Suppressor macrophage treated with lipopolysaccharide for 4 hours (primary cell): ENCODE results near the gene KHDRBS1.
"Not testable (repeated sequence)": the region's sequence is repeated elsewhere in the genome, so short reads cannot be mapped to it uniquely, and the experiment has no call there.

Experiments
- DNase-seq: peaks from one replicate; pipeline ENCODE4 v3.0.0-alpha.2; 2020

The KHDRBS1 gene

GRCh38 chr1:32014199-32014947 is 705 bp downstream of the KHDRBS1 start:
- peak; percentile 59 for DNase-seq

DNA sequence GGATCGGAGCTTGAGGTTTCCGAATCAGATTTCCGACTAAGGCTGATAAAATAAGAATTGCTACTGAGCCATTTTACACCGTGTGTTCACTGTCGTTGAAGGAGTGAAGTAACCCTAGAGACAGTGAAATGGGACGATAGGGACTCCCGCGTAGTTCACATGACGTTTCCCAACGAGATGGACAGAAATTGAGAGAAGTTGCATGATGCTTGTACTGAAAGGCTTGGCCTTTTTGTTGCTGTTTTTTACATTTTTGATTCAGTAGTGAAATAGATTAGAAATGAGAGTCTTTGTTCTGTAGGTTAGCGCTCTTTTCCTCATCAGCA is 1.2 kb downstream of the KHDRBS1 start:
- no peak for DNase-seq

DNA sequence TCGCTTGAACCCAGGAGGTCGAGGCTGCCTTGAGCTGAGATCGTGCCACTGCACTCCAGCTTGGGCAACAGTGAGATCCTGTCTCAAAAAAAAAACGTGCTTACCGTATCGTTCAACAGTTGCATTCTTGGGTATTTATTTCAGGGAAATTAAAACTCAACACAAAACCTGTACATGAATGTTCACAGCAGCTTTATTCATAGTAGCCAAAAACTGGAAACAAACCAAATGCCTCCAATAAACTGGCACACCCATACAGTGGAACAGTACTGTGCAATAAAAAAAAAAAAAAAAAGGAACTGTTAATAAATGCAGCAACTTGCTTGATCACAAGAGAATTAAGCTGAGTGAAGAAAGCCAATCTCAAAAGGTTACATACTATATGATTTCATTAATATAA is 6.7 kb downstream of the KHDRBS1 start:
- DNase-seq = peak; percentile 33

DNA sequence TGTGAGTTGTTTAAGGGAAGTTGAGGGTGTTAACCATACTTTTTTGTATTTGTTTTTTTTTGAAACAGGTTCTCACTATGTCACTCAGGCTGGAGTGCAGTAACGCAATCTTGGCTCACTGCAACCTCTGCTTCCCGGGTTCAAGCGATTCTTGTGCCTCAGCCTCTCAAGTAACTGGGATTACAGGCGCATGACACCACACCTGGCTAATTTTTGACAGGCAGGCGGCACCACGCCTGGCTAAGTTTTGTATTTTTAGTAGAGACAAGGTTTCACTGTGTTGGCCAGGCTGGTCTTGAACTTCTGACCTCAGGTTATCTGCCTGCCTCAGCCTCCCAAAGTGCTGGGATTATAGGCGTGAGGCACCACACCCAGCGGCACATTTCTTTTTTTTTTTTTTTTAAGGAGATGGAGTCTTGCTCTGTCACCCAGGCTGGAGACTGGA is 7.9 kb downstream of the KHDRBS1 start:
- not testable (repeated sequence) for DNase-seq

DNA sequence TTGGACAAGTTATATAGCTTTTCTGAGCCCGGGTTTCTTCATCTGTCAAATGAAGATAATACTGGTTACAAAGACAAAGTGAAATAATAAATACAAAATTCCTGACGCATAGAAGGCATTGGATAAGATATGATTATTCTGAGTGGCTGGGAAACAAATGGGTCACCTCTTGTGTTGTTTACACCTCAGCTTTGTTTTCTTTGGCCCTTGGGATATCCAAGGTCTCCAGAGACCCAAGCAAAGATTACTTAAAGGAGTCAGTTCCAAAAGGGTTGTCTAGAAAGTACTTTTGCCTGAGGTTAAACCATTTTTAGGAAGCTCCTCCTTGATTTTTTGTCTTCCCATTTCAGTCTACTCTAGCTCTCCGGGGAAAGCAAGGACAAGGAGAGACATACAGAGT is 9.7 kb downstream of the KHDRBS1 start:
- DNase-seq = no peak

DNA sequence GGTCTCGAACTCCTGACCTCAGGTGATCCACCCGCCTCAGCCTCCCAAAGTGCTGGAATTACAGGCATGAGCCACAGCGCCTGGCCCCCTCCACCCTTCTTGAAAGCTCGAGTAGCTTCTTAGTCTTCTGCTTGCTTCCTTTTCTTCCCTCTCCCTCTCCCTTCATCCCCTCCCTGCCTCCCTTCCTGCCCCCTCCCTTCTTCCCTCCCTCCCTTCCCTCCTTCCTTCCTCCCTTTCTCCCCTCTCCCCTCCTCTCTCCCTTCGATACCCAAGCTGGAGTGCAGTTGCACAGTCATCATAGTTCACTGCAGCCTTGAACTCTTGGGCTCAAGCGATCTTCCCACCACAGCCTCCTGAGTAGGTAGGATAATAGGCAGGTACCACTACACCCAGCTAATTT is 11.8 kb downstream of the KHDRBS1 start:
- no peak for DNase-seq

DNA sequence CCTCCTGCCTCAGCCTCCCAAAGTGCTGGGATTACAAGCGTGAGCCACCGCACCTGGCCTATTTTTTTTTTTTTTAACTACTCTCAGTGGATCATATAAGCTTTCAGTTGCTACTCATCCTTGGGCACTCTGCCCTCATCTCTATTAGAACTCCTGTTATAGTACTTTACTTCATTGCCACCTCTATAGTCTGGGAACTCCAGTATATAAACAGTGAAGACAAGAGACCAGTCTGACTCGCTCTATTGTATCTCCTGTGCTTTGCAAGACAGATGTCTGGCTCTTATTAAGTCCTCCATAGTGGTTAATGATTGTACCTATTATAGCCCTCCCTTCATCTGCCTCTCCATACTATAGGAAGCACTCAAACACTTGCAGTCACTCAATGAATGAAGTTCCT is 15.1 kb downstream of the KHDRBS1 start:
- DNase-seq = no peak

DNA sequence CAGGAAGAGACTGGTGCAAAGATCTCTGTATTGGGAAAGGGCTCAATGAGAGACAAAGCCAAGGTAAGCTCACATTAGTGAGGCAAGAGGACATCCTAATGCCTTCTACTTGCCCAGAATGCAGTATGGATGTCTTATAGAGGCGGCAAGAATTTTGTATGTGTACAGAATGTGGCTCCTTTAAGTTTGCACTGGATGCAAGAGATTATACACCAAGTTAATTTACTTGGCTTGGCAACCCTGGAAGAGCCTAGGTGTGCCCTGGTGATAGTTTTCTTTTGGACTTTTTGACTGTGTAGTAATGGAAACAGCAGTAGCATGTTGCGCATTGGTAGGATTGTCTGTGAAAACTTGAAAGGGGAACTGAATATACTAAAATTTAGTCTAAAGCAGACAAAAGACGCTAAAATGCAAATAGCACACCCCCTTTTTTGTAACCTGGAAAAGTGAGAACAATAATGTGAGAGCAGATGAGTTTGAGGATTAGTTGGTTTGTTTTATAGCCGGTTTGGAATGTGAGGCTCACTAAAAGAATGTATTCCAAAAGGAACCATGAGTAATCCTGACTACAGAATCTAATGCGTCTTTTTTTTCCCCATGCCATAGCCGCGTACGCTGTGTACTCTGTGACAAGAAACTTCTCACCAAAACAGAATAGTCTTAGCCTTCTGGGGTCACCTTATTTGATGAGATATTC is 18.1 kb downstream of the KHDRBS1 start:
- DNase-seq = no peak

- no peak for DNase-seq
These were observed 18.6 kb downstream of the KHDRBS1 start for GRCh38 chr1:32032275-32032615.

DNA sequence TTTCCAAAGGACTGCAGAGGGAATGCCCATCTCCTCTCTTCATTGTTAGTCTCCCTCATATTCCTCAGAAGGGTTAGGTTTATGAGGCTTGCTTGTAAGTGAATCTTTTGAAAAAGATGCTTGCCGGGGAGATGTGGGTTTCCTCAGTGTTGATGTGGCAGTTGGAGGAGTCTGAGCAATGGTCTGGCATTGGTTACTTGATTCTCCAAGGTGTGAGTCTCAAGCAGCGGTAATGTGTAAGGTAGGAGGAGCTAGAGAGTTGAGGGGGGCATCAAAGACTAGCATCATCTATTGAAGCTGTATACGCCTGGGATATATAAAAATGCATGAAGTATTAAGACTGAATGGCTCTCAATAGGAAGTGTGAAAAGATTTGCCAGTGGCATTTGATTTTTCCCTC is 21.5 kb downstream of the KHDRBS1 start:
- DNase-seq = no peak

DNA sequence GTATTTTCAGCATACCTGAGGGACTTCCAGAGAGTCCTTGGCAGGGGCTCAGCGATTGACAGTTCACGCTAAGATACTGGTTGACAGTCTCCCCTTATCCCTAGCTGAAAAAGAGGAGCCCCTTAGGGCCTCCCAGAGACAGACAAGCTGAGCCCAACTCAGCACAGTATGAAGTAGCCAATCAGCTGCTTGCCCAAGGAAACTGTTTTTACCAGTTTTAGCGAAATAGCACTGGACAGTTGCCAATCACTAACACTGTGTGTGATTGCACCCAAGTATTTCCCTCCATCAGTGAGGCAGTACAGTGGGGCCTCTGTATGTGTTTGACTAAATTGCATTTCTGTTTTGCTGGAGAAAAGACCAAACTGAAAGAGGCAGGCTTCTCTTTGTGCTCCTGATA is 27.0 kb downstream of the KHDRBS1 start:
- DNase-seq = no peak

DNA sequence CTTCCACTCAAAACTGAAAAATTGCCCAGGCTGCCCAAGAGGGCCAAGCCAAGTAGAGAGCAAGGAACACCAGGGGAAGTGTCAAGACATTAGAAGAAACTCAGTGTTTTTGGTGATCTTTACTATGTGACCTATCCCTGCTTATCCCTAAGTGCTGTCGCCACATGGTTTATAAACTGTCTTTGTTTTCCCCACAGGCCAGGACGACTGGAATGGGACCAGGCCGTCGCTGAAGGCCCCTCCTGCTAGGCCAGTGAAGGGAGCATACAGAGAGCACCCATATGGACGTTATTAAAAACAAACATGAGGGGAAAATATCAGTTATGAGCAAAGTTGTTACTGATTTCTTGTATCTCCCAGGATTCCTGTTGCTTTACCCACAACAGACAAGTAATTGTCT is 28.7 kb downstream of the KHDRBS1 start:
- no peak for DNase-seq

DNA sequence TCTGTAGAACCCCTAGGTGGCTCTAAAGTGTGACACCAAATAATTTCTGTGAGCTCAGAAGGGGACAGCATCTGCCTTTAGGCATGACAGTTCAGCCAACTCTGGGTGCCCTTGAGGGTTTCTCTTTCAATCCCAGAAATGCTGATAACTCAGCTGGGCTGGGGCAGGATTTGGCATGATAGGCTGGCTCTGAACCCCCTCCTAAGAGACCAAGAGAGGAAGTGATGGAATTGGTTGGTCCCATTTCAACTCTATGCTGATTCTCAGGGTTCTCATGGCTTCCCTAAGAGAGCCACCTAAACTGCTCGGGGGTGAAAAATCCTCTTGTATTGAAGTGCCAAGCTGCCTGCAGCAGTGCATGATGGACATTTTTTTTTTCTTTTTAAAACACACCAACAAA is 30.6 kb downstream of the KHDRBS1 start:
- DNase-seq = no peak

DNA sequence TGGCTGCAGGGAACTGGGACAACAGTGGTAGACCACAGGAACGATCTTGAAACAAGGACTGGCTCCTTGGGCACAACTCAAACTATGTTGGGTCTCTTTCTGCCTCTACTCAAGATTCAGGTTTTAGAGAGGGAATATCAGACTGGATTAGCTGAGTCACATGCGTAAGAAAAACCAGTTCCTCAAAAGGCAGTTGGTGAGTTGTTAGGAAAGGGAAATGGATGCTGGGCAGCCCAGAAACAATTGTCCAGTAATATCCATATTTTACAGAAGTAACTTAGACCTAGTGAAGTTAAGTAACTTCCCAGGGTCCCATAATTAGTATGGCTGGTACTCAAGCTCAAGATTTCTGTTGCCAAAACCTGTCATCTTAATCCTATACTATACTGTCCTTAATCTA is 32.1 kb downstream of the KHDRBS1 start:
- DNase-seq = peak; percentile 78

DNA sequence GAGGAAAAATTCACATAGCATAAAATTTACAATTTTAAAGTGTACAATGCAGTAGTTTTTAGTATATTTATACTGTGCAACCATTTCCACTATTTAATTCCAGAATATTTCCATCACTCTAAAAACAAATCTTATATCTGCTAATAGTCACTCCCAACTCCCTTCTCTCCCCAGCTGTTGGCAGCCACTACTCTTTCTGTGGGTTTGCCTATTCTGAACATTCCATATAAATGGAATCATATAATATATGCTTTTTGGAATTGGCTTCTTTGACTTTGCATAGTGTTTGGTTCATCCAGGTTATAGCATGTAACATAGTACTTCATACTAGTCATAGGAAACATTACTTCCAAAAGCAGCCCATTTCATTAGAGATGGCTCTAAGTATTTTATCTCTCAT is 34.0 kb downstream of the KHDRBS1 start:
- no peak for DNase-seq

DNA sequence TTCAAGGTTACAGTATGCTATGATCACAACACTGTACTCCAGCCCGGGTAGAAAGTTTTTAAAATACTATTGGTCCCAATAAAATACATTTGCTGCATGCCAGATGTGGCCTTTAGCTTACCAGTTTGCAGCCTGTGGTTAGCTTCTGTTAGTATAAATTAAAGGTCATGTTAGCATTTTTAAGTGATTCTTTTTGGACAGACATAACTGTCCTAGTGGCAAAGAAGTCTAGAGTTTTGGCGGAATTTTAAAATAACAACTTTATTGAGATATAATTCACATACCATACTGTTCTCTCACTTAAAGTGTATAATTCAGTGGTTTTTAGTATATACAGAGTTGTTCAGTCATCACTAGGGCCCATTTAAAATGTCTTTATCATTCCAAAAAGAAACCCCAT is 34.8 kb downstream of the KHDRBS1 start:
- DNase-seq = no peak

DNA sequence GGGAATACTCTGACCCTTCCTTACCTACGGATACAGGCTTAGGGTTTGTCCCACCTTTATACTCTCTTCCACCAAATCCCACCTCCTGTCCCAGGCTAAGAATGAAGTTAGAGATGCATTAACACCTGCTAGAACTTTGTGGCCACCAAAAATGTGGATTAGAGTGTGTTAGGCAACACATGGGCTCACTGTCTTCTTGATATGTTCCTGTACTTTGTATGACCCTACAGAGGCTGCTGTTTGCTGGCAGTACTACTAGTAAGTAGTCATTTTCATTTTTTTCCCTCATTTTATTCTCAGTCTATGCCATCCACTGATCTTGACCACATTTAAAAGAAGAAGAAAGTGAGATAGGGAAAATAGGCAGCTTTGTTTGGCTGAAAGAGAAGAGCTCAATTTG is 38.0 kb downstream of the KHDRBS1 start:
- no peak for DNase-seq

- peak; percentile 15 for DNase-seq
These were observed 39.2 kb downstream of the KHDRBS1 start for GRCh38 chr1:32052887-32053286.

DNA sequence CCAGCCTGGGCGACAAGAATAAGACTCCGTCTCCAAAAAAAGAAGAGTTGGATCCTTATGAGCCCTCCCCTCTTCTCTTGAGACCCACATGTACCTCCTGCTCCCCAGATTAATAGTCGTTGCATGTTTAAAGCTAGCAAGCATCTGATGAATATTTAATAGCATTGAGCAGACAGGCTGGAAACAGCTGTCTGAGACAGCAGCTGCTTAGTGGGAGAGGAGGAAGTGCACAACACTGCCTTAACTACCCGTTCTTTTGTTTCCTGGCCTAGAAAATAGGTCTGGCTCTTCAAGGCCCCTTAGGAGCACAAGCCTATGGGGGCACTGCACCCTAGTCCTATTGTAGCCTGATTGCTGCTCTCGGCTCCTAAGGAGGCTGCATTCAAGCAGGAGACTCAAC is 41.7 kb downstream of the KHDRBS1 start:
- DNase-seq = no peak

DNA sequence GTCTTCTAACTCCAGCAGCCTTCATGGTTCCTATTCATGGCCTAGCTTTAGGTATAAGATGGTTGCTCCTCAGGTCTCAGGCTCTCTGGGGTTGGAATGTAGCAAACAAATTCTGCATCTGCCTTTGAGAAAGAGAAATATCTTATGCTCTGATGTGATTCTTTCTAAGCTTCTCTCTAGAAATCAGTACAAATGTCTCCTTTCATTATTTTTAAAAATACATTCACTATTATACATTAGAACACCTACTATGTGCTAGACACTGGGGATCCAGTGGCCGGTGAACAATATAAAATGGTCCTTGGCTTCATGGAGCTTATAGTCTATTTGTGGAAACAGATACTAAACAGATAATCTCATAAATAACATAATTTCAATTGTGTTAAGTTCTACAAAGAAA is 42.9 kb downstream of the KHDRBS1 start:
- DNase-seq = no peak

DNA sequence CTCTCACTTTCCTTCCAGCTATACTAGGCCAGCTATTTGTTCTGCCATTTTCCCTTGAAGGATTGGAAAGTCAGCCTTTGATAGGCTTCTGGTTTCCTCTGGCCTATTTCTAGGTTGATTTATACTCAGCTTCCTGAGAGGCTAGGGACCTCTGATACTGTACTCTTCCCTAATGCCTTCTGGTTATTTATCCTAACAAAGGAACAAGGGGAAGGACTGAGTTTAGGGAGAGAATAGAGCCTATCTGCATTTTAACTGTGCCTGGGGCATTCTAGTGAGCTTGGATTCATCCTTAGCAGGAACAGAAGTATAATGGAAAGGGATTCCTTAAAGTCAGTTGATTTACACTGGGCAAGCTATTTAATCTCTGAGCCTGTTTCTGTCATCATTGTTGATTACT is 47.2 kb downstream of the KHDRBS1 start:
- DNase-seq = no peak

DNA sequence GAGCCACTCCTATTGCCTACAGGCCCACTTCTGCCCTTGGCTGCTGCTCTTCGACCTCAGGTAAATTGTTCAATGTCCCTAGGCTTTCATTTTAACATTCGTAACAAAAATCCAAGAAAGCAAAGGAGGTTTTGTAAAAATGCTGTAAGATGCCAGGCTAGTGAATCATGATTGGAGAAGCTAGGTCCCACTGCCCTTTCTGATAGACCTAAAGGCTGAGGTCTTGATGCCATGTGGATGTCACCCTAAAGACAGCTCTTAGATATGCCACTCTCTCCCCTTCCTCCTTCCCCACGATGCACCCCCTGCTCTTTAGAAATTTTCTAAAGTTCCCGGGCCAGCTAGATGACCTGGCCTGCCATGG is 49.2 kb downstream of the KHDRBS1 start:
- no peak for DNase-seq

DNA sequence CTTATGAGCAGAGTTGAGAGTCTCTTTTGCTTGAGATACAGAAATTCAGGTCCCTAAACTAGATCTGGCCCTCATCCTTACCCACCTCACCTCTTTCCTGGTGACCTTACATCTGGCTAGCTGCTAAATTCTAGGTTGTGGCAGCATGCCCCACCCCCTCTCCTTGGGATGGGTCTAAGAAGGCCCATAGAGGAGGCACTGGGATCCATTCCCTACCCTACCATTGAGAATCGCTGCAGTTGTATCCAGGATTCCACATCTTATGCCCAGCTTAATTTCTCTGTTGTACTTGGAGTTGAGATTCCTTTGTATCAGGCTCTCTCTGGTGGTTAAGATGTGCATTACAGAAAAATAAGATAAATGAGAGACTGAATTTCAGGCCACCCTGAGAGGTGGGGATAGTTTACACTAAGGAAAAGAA is 49.6 kb downstream of the KHDRBS1 start:
- DNase-seq = peak; percentile 44

DNA sequence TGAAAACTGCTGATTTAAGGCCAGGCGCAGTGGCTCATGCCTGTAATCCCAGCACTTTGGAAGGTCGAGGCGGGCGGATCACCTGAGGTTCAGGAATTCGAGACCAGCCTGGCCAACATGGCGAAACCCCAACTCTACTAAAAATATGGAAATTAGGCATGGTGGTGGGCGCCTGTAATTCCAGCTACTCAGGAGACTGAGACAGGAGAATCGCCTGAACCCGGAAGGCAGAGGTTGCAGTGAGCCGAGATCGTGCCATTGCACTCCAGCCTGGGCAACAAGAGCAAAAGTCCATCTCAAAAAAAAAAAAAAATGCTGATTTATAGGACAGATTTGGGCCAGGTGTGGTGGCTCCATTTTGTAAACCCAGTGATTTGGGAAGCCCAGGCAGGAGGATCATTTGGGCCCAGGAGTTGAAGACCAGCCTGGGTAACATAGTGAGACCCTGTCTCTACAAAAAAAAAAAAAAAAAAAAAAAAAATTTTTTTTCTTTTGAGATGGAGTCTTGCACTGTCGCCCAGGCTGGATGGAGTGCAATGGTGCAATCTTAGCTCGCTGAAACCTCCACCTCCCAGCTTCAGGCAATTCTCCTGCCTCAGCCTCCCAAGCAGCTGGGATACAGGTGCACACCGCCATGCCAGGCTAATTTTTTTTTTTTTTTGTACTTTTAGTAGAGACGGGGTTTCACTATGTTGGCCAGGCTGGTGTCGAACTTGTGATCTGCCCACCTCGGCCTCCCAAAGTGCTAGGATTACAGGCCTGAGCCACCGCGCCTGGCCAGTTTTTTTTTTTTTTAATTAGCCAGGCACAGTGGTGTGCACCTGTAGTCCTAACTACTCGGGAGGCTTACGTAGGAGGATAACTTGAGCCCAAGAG is 52.2 kb downstream of the KHDRBS1 start:
- DNase-seq = not testable (repeated sequence)
